ENCODE measurements around the gene SMIM33.

The SMIM33 gene

DNA sequence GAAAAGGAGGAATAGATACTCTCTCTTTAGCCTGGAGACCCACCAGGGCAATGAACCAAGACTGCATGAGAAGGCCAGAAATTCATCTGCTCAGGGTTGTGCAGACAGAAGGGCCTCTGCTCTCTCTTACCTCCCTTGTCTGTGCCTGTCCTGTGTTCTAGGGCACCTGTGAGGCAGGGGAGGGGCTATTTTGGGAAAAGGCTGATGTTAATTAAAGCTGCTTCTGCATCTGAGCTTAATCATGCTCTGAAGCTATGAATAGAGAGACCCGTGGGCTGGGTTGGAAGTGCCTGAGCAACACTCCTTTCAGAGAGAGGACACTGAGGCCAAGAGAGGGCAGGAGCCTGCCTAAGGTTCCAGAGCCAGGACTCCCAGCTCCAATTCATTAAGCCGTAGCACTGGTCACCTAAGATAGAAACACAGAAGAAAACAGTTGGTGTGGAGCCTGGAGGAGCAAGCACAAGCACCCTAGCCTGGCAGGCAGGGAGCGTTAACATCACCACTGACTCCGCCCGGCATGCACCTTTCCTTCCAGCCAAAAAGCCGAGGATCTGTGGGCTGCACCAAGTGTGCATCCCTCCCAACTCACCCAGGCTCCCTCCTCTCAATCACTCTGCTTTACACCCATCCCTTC, 43.2 kb downstream of the SMIM33 start:
- H3K4me3 ChIP-seq (ENCODE audit: low read length) = no peak overlapping the region
- no peak for DNase-seq (ENCODE audit: low read depth, low spot score)

DNA sequence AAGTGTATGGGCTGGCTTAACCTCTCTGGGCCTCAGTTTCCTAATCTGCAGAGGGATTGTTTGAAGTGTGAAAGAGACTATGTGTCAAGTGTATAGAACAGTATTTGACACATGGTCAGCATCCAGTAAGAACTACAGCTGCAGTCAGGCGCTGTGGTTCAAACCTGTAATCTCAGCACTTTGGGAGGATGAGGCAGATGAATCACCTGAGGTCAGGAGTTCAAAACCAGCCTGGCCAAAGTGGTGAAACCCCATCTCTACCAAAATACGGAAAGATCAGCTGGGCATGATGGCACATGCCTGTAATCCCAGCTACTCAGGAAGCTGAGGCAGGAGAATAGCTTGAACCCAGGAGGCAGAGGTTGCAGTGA, 43.7 kb downstream of the SMIM33 start:
- DNase-seq (ENCODE audit: low read depth, low spot score) = no peak
- H3K4me3 ChIP-seq (ENCODE audit: low read length) = no peak overlapping the region

DNA sequence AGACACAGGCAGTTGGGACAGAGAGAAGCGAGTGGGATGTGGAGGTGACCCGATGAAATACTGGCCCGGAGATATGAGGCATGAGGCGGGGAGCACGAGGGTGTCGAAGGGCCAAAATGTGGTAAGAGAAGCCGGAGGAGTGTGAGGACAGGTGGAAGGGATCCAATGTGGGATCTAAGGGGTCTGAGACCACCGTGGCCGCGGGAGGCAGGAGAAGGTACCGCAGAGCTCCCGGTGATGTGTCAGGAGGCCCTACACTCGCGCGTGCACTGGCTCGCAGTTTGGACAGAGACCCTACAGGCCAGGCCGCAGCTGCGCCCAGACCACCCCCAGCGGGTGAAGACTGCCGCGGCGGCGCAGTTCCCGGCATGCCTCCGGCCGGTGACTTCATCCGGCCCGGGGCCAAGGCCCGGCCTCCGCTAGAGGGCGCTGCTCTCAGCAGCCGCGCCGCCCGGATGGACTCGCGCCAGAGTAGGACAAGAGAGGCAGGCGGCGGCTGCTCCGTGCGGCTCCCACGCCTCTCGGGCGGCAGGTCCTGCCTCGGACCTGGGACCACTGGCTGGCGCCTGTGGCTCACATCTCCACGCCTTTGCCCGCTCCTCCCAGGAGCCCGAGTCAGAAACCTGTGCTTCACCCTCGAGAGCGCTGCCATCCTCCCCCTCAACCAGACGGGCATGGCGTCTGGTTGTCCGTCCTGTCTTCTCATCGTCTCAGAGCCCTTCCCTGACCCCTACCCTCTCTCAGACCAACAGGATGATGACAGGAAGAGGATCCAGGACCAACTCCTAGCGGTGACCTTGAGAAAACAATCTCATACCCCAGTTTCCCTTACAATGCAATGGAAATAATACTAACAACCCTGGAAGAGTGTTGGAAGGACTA, 47.1 kb downstream of the SMIM33 start:
- DNase-seq (ENCODE audit: low read depth, low spot score) = peak; percentile 73
- peak overlapping the region; percentile 68 for H3K4me3 ChIP-seq (ENCODE audit: low read length)

Data from Jurkat, Clone E6-1 (cell line).